ENCODE results near the gene ASCL5.

Gene ASCL5

GRCh38 chr1:201153474-201154388, 26.7 kb upstream of the ASCL5 start:
- DNase-seq: no peak
- peak; percentile 83 for ATAC-seq

GRCh38 chr1:201149400-201149799, 22.4 kb upstream of the ASCL5 start:
- ATAC-seq: no peak
- DNase-seq: no peak

- no peak for ATAC-seq
Measured at GRCh38 chr1:201147396-201148015, 20.5 kb upstream of the ASCL5 start.

GRCh38 chr1:201146626-201147390, 19.8 kb upstream of the ASCL5 start:
- no peak for DNase-seq
- ATAC-seq: no peak

More at GRCh38 chr1:201147396-201148015, 20.5 kb upstream of the ASCL5 start:
- DNase-seq: no peak

- no peak for DNase-seq
- ATAC-seq: no peak
Measured at GRCh38 chr1:201145816-201146215, 18.8 kb upstream of the ASCL5 start.

- ATAC-seq: no peak
- no peak for DNase-seq
Measured at GRCh38 chr1:201145132-201145531, 18.1 kb upstream of the ASCL5 start.

- DNase-seq (no peak), ATAC-seq (no peak)
Measured at GRCh38 chr1:201144701-201145100, 17.7 kb upstream of the ASCL5 start.

- no peak for DNase-seq
- ATAC-seq: no peak
Measured at GRCh38 chr1:201143726-201144635, 17.0 kb upstream of the ASCL5 start.

- ATAC-seq (no peak), DNase-seq (no peak)
Measured at GRCh38 chr1:201142849-201143725, 16.1 kb upstream of the ASCL5 start.

- ATAC-seq: no peak
- no peak for DNase-seq
Measured at GRCh38 chr1:201142011-201142848, 15.2 kb upstream of the ASCL5 start.

- DNase-seq (no peak), ATAC-seq (no peak)
Measured at GRCh38 chr1:201141418-201141817, 14.4 kb upstream of the ASCL5 start.

- DNase-seq (no peak), ATAC-seq (no peak)
Measured at GRCh38 chr1:201140941-201141260, 13.9 kb upstream of the ASCL5 start.

GRCh38 chr1:201140235-201140940, 13.4 kb upstream of the ASCL5 start:
- no peak for ATAC-seq
- no peak for DNase-seq

- ATAC-seq: no peak
- DNase-seq: no peak
Measured at GRCh38 chr1:201139756-201140155, 12.8 kb upstream of the ASCL5 start.

GRCh38 chr1:201139306-201139705, 12.3 kb upstream of the ASCL5 start:
- no peak for ATAC-seq
- DNase-seq: no peak

- DNase-seq (no peak), ATAC-seq (no peak)
Measured at GRCh38 chr1:201138311-201138840, 11.4 kb upstream of the ASCL5 start.

GRCh38 chr1:201137579-201138310, 10.8 kb upstream of the ASCL5 start:
- DNase-seq (no peak), ATAC-seq (no peak)

GRCh38 chr1:201137024-201137392, 10.0 kb upstream of the ASCL5 start:
- no peak for DNase-seq
- no peak for ATAC-seq
